NCI-H1694 (cell line): ENCODE results near the gene IKBKG.
"Not testable (repeated sequence)": the region's sequence is repeated elsewhere in the genome, so short reads cannot be mapped to it uniquely, and the experiment has no call there.

Experiments used
- DNase-seq: peaks from one replicate; lab custom pipeline; 2025; lab: John Stamatoyannopoulos, UW

Gene IKBKG

GRCh38 chrX:154605566-154605965 lies 58.1 kb downstream of the IKBKG start:
- no peak for DNase-seq

GRCh38 chrX:154607370-154607769 lies 60.0 kb downstream of the IKBKG start:
- peak; percentile 14 for DNase-seq

- not testable (repeated sequence) for DNase-seq
Measured at GRCh38 chrX:154607976-154608375, 60.6 kb downstream of the IKBKG start.

GRCh38 chrX:154608823-154609222 lies 61.4 kb downstream of the IKBKG start:
- not testable (repeated sequence) for DNase-seq

- not testable (repeated sequence) for DNase-seq
Measured at GRCh38 chrX:154611146-154611545, 63.7 kb downstream of the IKBKG start.

GRCh38 chrX:154613586-154613985 lies 66.2 kb downstream of the IKBKG start:
- DNase-seq = not testable (repeated sequence)
